ENCODE measurements around the gene SLC22A12. TPM values are rescaled to one million over a fixed set of nuclear protein-coding genes. Genes with fewer than 3 reads are reported as not detected.

Gene SLC22A12
- polyA plus RNA-seq, 1 donor from 2014 or later, result not detected

DNA sequence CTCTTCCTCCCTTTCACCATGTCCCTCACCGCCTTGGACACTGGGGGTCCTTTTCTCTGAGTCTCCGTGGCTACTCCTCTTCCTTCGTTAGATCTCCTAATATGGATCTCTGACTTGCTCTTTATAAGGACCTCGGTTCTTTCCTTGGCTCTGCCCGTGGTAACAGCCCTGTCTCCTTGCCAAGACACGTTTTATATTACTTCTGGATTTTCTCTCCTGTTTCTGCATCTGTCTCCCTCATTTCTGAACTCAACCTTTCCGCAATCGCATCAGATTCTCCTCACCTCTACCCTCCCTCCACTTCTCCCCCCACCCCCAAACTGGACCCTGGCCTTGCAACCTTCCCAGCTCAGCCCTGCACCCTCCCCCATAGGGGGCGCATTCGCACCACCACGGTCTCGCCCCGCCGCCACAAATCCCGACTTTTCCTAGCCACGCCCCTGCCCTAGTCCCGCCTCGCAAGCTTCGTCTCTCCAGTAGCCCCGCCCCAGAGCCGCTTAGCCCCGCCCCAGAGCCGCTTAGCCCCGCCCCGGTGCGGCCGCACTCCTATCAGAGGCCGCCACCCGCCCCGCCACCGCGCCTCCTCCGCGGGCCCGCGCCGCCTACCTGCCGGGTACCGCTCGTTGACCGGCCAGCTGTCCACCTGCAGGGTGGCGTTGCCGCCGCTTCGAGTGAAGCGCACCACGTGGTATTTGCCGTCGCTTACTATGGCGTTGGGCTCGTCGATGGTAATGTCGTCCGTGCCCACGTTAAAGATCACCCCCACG lies 39.0 kb downstream of the SLC22A12 start:
- TF ChIP-seq EP300 (conservative IDR thresholded peaks at IDR 0.05; ENCODE audit: poor library complexity, severe bottlenecking), result no peak
- no peak overlapping the region for H3K4me2 ChIP-seq (ENCODE audit: low read length)
- H3K9me3 ChIP-seq (ENCODE audit: low read length), result no peaks in the 10 kb centered on the region
- no peak overlapping the region for H3K9ac ChIP-seq (ENCODE audit: low read length)
- no peak overlapping the region for H3K4me3 ChIP-seq (ENCODE audit: low read length)
- no peaks in the 10 kb centered on the region for H3K9me2 ChIP-seq (ENCODE audit: insufficient read depth, low read length)
- no peaks in the 10 kb centered on the region for H3K79me2 ChIP-seq (replicated peaks; ENCODE audit: insufficient read depth, low read length)
- no peaks in the 10 kb centered on the region for H4K20me1 ChIP-seq (ENCODE audit: insufficient read depth)
- H3K27me3 ChIP-seq (ENCODE audit: insufficient read depth, low read depth, low read length), result no peaks in the 10 kb centered on the region
- H3K36me3 ChIP-seq (ENCODE audit: insufficient read depth, low read length), result peaks cover 16% of the 10 kb centered on the region
- H3K27ac ChIP-seq (ENCODE audit: low read length), result no peak overlapping the region
- no peaks in the 10 kb centered on the region for H3F3A ChIP-seq (ENCODE audit: insufficient read depth, low read length, poor library complexity, severe bottlenecking)
- no peak overlapping the region for H2AFZ ChIP-seq (ENCODE audit: low read depth, low read length)

DNA sequence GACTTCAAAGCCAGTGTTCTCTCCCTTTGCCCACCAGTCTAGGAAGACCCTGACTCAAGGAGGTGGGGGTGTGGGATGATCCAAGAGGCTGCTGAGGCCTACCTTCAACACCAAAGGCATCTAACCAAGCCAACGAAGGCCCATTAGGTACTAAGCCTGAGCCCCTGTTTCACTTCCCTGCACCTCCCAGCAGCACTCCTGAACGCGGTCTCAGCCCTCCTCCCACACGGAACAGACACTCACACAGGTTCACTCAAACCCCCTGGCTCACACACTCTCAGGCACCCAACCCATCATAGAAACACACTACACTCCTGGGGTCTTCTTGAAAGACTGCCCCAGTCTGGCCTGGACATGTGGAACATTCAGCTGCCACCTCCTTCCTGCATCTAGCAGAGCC lies 40.7 kb downstream of the SLC22A12 start:
- no peaks in the 10 kb centered on the region for H3K9me2 ChIP-seq (ENCODE audit: insufficient read depth, low read length)
- H3K36me3 ChIP-seq (ENCODE audit: insufficient read depth, low read length), result peaks cover under 1% of the 10 kb centered on the region

DNA sequence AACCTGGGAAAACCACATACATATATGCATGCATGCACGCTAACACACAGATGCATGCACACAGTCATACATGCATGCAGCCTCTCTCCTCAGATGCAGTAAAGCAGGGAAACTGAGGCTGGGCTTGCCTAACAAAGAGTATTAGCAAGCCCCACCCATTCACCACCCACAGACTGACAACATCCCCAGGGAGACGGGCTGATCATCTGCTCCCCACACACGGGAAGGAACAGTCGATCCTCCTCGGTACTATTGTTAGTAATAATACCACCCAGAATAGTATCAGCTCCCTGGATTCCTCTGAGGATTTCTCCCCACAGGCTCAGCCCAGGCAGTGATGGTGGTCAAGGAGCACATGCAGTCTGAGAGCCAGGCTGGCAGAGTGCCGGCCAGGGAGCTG lies 41.2 kb downstream of the SLC22A12 start:
- no peak overlapping the region for H3K4me2 ChIP-seq (ENCODE audit: low read length)
- H2AFZ ChIP-seq (ENCODE audit: low read depth, low read length), result no peak overlapping the region
- TF ChIP-seq, protein P1, sequence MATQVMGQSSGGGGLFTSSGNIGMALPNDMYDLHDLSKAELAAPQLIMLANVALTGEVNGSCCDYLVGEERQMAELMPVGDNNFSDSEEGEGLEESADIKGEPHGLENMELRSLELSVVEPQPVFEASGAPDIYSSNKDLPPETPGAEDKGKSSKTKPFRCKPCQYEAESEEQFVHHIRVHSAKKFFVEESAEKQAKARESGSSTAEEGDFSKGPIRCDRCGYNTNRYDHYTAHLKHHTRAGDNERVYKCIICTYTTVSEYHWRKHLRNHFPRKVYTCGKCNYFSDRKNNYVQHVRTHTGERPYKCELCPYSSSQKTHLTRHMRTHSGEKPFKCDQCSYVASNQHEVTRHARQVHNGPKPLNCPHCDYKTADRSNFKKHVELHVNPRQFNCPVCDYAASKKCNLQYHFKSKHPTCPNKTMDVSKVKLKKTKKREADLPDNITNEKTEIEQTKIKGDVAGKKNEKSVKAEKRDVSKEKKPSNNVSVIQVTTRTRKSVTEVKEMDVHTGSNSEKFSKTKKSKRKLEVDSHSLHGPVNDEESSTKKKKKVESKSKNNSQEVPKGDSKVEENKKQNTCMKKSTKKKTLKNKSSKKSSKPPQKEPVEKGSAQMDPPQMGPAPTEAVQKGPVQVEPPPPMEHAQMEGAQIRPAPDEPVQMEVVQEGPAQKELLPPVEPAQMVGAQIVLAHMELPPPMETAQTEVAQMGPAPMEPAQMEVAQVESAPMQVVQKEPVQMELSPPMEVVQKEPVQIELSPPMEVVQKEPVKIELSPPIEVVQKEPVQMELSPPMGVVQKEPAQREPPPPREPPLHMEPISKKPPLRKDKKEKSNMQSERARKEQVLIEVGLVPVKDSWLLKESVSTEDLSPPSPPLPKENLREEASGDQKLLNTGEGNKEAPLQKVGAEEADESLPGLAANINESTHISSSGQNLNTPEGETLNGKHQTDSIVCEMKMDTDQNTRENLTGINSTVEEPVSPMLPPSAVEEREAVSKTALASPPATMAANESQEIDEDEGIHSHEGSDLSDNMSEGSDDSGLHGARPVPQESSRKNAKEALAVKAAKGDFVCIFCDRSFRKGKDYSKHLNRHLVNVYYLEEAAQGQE (IDR thresholded peaks at IDR 0.05; ENCODE audit: borderline replicate concordance), result no peak
- no peak for TF ChIP-seq EZH2 (IDR thresholded peaks at IDR 0.05; ENCODE audit: borderline replicate concordance, insufficient read depth, low read length, poor library complexity, severe bottlenecking)
- H4K20me1 ChIP-seq (ENCODE audit: insufficient read depth), result no peaks in the 10 kb centered on the region
- H3K9me3 ChIP-seq (ENCODE audit: low read length), result no peaks in the 10 kb centered on the region
- H3K27ac ChIP-seq (ENCODE audit: low read length), result no peak overlapping the region
- no peaks in the 10 kb centered on the region for H3K36me3 ChIP-seq (ENCODE audit: insufficient read depth, low read length)
- H3K4me3 ChIP-seq (ENCODE audit: low read length), result no peak overlapping the region
- H3K9ac ChIP-seq (ENCODE audit: low read length), result no peak overlapping the region
- H3F3A ChIP-seq (ENCODE audit: insufficient read depth, low read length, poor library complexity, severe bottlenecking), result no peaks in the 10 kb centered on the region
- peaks cover 10% of the 10 kb centered on the region for H3K79me2 ChIP-seq (replicated peaks; ENCODE audit: insufficient read depth, low read length)
- no peaks in the 10 kb centered on the region for H3K27me3 ChIP-seq (ENCODE audit: insufficient read depth, low read depth, low read length)
- no peaks in the 10 kb centered on the region for H3K9me2 ChIP-seq (ENCODE audit: insufficient read depth, low read length)

More for the DNA sequence above, 40.7 kb downstream of the SLC22A12 start:
- Histone ChIP-seq H2AFZ (ENCODE audit: low read depth, low read length) (no peak overlapping the region), H3K9me3 (ENCODE audit: low read length) (no peaks in the 10 kb centered on the region), H3K4me2 (ENCODE audit: low read length) (no peak overlapping the region), H3K9ac (ENCODE audit: low read length) (no peak overlapping the region), H3K27ac (ENCODE audit: low read length) (no peak overlapping the region), H3K79me2 (replicated peaks; ENCODE audit: insufficient read depth, low read length) (peaks cover 4% of the 10 kb centered on the region), H3F3A (ENCODE audit: insufficient read depth, low read length, poor library complexity, severe bottlenecking) (no peaks in the 10 kb centered on the region), H3K27me3 (ENCODE audit: insufficient read depth, low read depth, low read length) (no peaks in the 10 kb centered on the region), H4K20me1 (ENCODE audit: insufficient read depth) (no peaks in the 10 kb centered on the region), H3K4me3 (ENCODE audit: low read length) (no peak overlapping the region)
- TF ChIP-seq MXI1 (conservative IDR thresholded peaks at IDR 0.05; ENCODE audit: poor library complexity, severe bottlenecking), result no peak
- no peak for TF ChIP-seq RAD21 (conservative IDR thresholded peaks at IDR 0.05)
- TF ChIP-seq EP300 (conservative IDR thresholded peaks at IDR 0.05; ENCODE audit: poor library complexity, severe bottlenecking), result no peak
- no peak for TF ChIP-seq POLR2AphosphoS5 (IDR thresholded peaks at IDR 0.05)
